HCT116 (cell line): ENCODE results near the gene TMEM266. TPM values are rescaled to one million over a fixed set of nuclear protein-coding genes. Genes with fewer than 3 reads are reported as not detected.

ENCODE experiments used
- ATAC-seq: fragments of 200-7000 bp; cut with Tn5 transposase; 2 replicates; pipeline ENCODE4 v1.9.1; 2020; ENCODE audit warnings: mild to moderate bottlenecking, moderate library complexity
- BruUV-seq: library from RNA; stranded (reverse); fragments of 400-500 nt; replicated peaks from 2 replicates; lab custom pipeline; 2021; lab: Mats Ljungman, UMichigan
- CTCF ChIA-PET: fragments of 300-600 bp; sonication (Branson Sonifier 250); formaldehyde crosslinking; loops from one replicate; lab custom pipeline; 2021; ENCODE audit warnings: antibody characterized with exemption; lab: Charles Lee
- POLR2A ChIA-PET: fragments of 300-600, 350-600 bp; sonication (Branson Sonifier 250); formaldehyde crosslinking; loops from one replicate; lab custom pipeline; 2021; ENCODE audit warnings: antibody characterized with exemption; lab: Charles Lee
- RAD21 ChIA-PET, 2 experiments: fragments of 300-600 bp; sonication (Branson Sonifier 250); formaldehyde crosslinking; loops; one replicate each; lab custom pipeline; 2023; ENCODE audit warnings: low total read pairs in 2 of 2; ENCODE audit not compliant: uncharacterized antibody in 2 of 2, unreplicated experiment in 2 of 2, low non-redundant PET in 1 of 2; lab: Charles Lee
- DNase-seq: peaks from one replicate; pipeline ENCODE4 v3.0.0-alpha.2; 2010; ENCODE audit warnings: low read depth, low spot score
- H2AFZ ChIP-seq: fragments of 200-600 bp; shearing (Covaris generic), sonication (generic); 2 replicates; pipeline ENCODE4 v1.6.1; 2017; ENCODE audit warnings: low read depth, mixed run types, mixed read lengths, antibody characterized with exemption, low read length; ENCODE audit not compliant: poor library complexity, severe bottlenecking
- H3K27ac ChIP-seq: 2 replicates; pipeline ENCODE4 v1.5.1; 2012; ENCODE audit warnings: low read depth, low read length
- H3K27me3 ChIP-seq: fragments of 200-600 bp; sonication (generic); 2 replicates; pipeline ENCODE4 v1.6.1; 2016; ENCODE audit warnings: mixed run types, low read length, mixed read lengths; ENCODE audit not compliant: insufficient read depth
- H3K36me3 ChIP-seq, 2 experiments: fragments of 200-500 bp in 1 of 2; fragments of 200-600 bp in 1 of 2; sonication (Bioruptor generic) in 1 of 2; sonication (generic) in 1 of 2; 2 replicates each; pipeline versions ENCODE4 v1.5.1 to v1.6.1; 2014 to 2016; ENCODE audit warnings: low read length in 2 of 2, inconsistent platforms in 1 of 2, mixed read lengths in 1 of 2, mixed run types in 1 of 2; ENCODE audit not compliant: insufficient read depth in 2 of 2, control insufficient read depth in 1 of 2
- H3K4me1 ChIP-seq, 2 experiments: fragments of 200-600 bp in 1 of 2; sonication (generic) in 1 of 2; 2 replicates each; pipeline versions ENCODE4 v1.5.1 to v1.6.1; 2012 to 2017; ENCODE audit warnings: low read length in 2 of 2, inconsistent platforms in 1 of 2, mild to moderate bottlenecking in 1 of 2, mixed read lengths in 1 of 2, mixed run types in 1 of 2, moderate library complexity in 1 of 2; ENCODE audit not compliant: insufficient read depth in 2 of 2, control insufficient read depth in 1 of 2
- H3K4me2 ChIP-seq: fragments of 200-600 bp; sonication (generic); 2 replicates; pipeline ENCODE4 v1.6.1; 2017; ENCODE audit warnings: mixed run types, low read length, mixed read lengths
- H3K4me3 ChIP-seq, 2 experiments: fragments of 200-600 bp in 1 of 2; sonication (generic) in 1 of 2; replicated peaks in 1 of 2; 2 replicates each; pipeline ENCODE4 v1.5.1; 2011 to 2016; ENCODE audit warnings: low read length in 2 of 2, control low read depth in 1 of 2, low read depth in 1 of 2, mild to moderate bottlenecking in 1 of 2, mixed read lengths in 1 of 2, mixed run types in 1 of 2
- H3K79me2 ChIP-seq: fragments of 200-600 bp; sonication (generic); 2 replicates; pipeline ENCODE4 v1.6.1; 2017; ENCODE audit warnings: mild to moderate bottlenecking, mixed run types, low read length, moderate library complexity, mixed read lengths; ENCODE audit not compliant: insufficient read depth
- H3K9ac ChIP-seq: fragments of 200-600 bp; sonication (generic); 2 replicates; pipeline ENCODE4 v1.6.1; 2016; ENCODE audit warnings: low read length, mixed read lengths
- H3K9me2 ChIP-seq: fragments of 200-600 bp; sonication (generic), shearing (Covaris generic); 2 replicates; pipeline ENCODE4 v1.6.1; 2017; ENCODE audit warnings: mixed run types, mild to moderate bottlenecking, moderate library complexity; ENCODE audit not compliant: insufficient read depth
- H3K9me3 ChIP-seq, 2 experiments: fragments of 200-500 bp in 1 of 2; fragments of 200-600 bp in 1 of 2; sonication (Bioruptor generic) in 1 of 2; sonication (generic) in 1 of 2; 2 replicates each; pipeline ENCODE4 v1.6.1; 2014 to 2017; ENCODE audit warnings: low read length in 2 of 2, mixed read lengths in 2 of 2, inconsistent platforms in 1 of 2, low read depth in 1 of 2, mild to moderate bottlenecking in 1 of 2, mixed run types in 1 of 2, moderate library complexity in 1 of 2; ENCODE audit not compliant: control insufficient read depth in 1 of 2, insufficient read depth in 1 of 2
- H4K20me1 ChIP-seq: fragments of 200-600 bp; sonication (generic), shearing (Covaris generic); 2 replicates; pipeline ENCODE4 v1.6.1; 2017; ENCODE audit warnings: mixed run types, mild to moderate bottlenecking, moderate library complexity; ENCODE audit not compliant: insufficient read depth
- CBX3 ChIP-seq: IDR thresholded peaks from 2 replicates; pipeline ENCODE4 v1.6.1; 2012; ENCODE audit warnings: low read depth
- CEBPB ChIP-seq: IDR thresholded peaks from 2 replicates; pipeline ENCODE4 v1.6.1; 2012; ENCODE audit warnings: low read depth
- CTCF ChIP-seq, 3 experiments: fragments of 200-600 bp in 1 of 3; sonication (generic) in 1 of 3; IDR thresholded peaks in 2 of 3; conservative IDR thresholded peaks in 1 of 3; 2 replicates each; pipeline ENCODE4 v1.5.1; 2012 to 2017; ENCODE audit warnings: low read depth in 2 of 3, low read length in 2 of 3, antibody characterized with exemption in 1 of 3, borderline replicate concordance in 1 of 3, control low read depth in 1 of 3, mild to moderate bottlenecking in 1 of 3, mixed read lengths in 1 of 3, mixed run types in 1 of 3, moderate library complexity in 1 of 3; ENCODE audit not compliant: insufficient read depth in 1 of 3
- EGR1 ChIP-seq: IDR thresholded peaks from 2 replicates; pipeline ENCODE4 v1.6.1; 2012; ENCODE audit warnings: low read depth
- ELF1 ChIP-seq: IDR thresholded peaks from 2 replicates; pipeline ENCODE4 v1.6.1; 2012; ENCODE audit warnings: low read depth, borderline replicate concordance
- EZH2 ChIP-seq: fragments of 200-600 bp; sonication (generic); IDR thresholded peaks from 2 replicates; pipeline ENCODE4 v1.6.1; 2017; ENCODE audit warnings: antibody characterized with exemption, mixed run types
- EZH2phosphoT487 ChIP-seq: fragments of 200-600 bp; IDR thresholded peaks from 2 replicates; pipeline ENCODE4 v1.6.1; 2018; ENCODE audit warnings: antibody characterized with exemption, borderline replicate concordance
- FOSL1 ChIP-seq: IDR thresholded peaks from 2 replicates; pipeline ENCODE4 v1.6.1; 2012; ENCODE audit warnings: low read depth
- POLR2A ChIP-seq: IDR thresholded peaks from 2 replicates; pipeline ENCODE4 v1.7.0; 2011; ENCODE audit warnings: borderline replicate concordance; ENCODE audit not compliant: insufficient read depth, insufficient read length; ENCODE audit errors: extremely low read depth
- POLR2AphosphoS5 ChIP-seq: IDR thresholded peaks from 2 replicates; pipeline ENCODE4 v1.6.1; 2011; ENCODE audit warnings: mild to moderate bottlenecking, low read depth, low read length, moderate library complexity
- RAD21 ChIP-seq: IDR thresholded peaks from 2 replicates; pipeline ENCODE4 v1.6.1; 2012; ENCODE audit warnings: low read depth, mild to moderate bottlenecking
- REST ChIP-seq: IDR thresholded peaks from 2 replicates; pipeline ENCODE4 v1.6.1; 2012; ENCODE audit warnings: low read depth
- SIN3A ChIP-seq: IDR thresholded peaks from 2 replicates; pipeline ENCODE4 v1.6.1; 2012; ENCODE audit warnings: low read depth
- SP1 ChIP-seq: IDR thresholded peaks from 2 replicates; pipeline ENCODE4 v1.6.1; 2012; ENCODE audit warnings: low read depth
- SRF ChIP-seq: IDR thresholded peaks from 2 replicates; pipeline ENCODE4 v1.6.1; 2012; ENCODE audit warnings: low read depth
- TCF7L2 ChIP-seq: IDR thresholded peaks from 2 replicates; pipeline ENCODE4 v1.7.0; 2011; ENCODE audit warnings: borderline replicate concordance, inconsistent platforms; ENCODE audit not compliant: insufficient read depth, insufficient read length; ENCODE audit errors: extremely low read depth
- ZFX ChIP-seq: fragments of 450-650 bp; IDR thresholded peaks from 2 replicates; pipeline ENCODE4 v1.6.1; 2017
- ZNF274 ChIP-seq: fragments of 200-500 bp; sonication (Bioruptor generic); IDR thresholded peaks from 2 replicates; pipeline ENCODE4 v1.6.1; 2014; ENCODE audit warnings: mild to moderate bottlenecking, low read depth, low read length, inconsistent platforms
- intact Hi-C: fragments of 100-400 bp; cut with micrococcal nuclease; formaldehyde crosslinking; loops from 2 replicates; pipeline ENCODE4 v1.10.0; 2022
- total RNA-seq: library from RNA; stranded (reverse); gene quantifications from one replicate; pipeline ENCODE4 v1.2.1, GENCODE V29; 2021; ENCODE audit not compliant: unreplicated experiment
- TF ChIP-seq, protein P1 (sequence below): IDR thresholded peaks from 2 replicates; pipeline ENCODE4 v1.6.1; 2012
- TF ChIP-seq, protein P2 (sequence below): IDR thresholded peaks from 2 replicates; pipeline ENCODE4 v1.6.1; 2012

The TMEM266 gene
- total RNA-seq, 1 experiment from 2014 or later: 0.91 TPM

DNA sequence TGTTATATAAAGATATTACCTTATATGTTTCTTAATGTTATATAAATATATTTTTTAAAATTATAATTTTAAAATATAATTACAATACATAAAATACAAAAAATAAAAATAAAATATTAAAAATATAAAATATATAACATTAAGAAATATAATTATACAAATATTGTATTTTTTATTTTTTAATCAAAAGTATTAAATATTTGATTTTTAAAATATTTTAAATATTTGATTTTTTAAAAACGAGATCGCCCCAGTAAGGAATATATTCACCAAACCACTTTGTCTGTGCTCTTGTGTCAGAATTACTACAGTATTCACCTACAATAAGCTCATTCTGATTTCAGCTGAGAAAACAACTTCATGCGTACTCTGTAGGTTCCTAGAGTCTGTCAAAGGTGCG is 162.4 kb downstream of the TMEM266 start:
- ATAC-seq (no peak), DNase-seq (no peak)
- Histone ChIP-seq H2AFZ (no peak overlapping the region), H3K79me2 (no peaks in the 10 kb centered on the region), H3K9me2 (no peaks in the 10 kb centered on the region), H3K9me3 (no peaks in the 10 kb centered on the region), H3K36me3 (0 out of 4 replicates have a peak, but pooled peaks cover 0 to 4% of the 10 kb centered on the region in 2 experiments), H3K27me3 (no peaks in the 10 kb centered on the region), H3K27ac (no peak overlapping the region), H3K4me3 (no peak overlapping the region), H3K9ac (no peak overlapping the region), H3K4me2 (no peak overlapping the region), H4K20me1 (no peaks in the 10 kb centered on the region), H3K4me1 (peaks cover 12 to 18% of the 10 kb centered on the region in 2 experiments)
- ChIA-PET POLR2A (no interaction called here), CTCF (interaction anchor here (1.2 kb wide), 1 partner anchor 29 kb away, joined by 3 read pairs; no protein-coding TSS in a partner anchor), RAD21 (no interaction called here)
- no peak for TF ChIP-seq EGR1
- no peak for TF ChIP-seq ELF1
- TF ChIP-seq SP1: no peak
- no peak for TF ChIP-seq SRF
- TF ChIP-seq REST: no peak
- TF ChIP-seq TCF7L2: no peak
- TF ChIP-seq POLR2AphosphoS5: no peak
- no peak for TF ChIP-seq ZFX
- TF ChIP-seq POLR2A: no peak
- TF ChIP-seq CBX3: no peak
- no peak for TF ChIP-seq FOSL1
- no peak for TF ChIP-seq EZH2phosphoT487
- TF ChIP-seq RAD21: no peak
- TF ChIP-seq EZH2: no peak
- TF ChIP-seq SIN3A: no peak
- no peak for TF ChIP-seq ZNF274
- TF ChIP-seq, protein P1, sequence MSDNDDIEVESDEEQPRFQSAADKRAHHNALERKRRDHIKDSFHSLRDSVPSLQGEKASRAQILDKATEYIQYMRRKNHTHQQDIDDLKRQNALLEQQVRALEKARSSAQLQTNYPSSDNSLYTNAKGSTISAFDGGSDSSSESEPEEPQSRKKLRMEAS: no peak
- no peak for TF ChIP-seq CTCF (IDR thresholded peaks at IDR 0.05 in 2 of 3, conservative IDR thresholded peaks at IDR 0.05 in 1 of 3; ENCODE audit: borderline replicate concordance in 1 of 3, insufficient read depth in 1 of 3, low read depth in 2 of 3, low read length in 2 of 3)
- no peak for TF ChIP-seq CEBPB
- TF ChIP-seq, protein P2, sequence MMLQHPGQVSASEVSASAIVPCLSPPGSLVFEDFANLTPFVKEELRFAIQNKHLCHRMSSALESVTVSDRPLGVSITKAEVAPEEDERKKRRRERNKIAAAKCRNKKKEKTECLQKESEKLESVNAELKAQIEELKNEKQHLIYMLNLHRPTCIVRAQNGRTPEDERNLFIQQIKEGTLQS: no peak
- intact Hi-C loops: no loop called here
- BruUV-seq: no TSS peak
